Activated CD8-positive, alpha-beta memory T cell treated with anti-CD3 and anti-CD28 coated beads, Interleukin-2, amount 10 ng/mL, durations not matched to agents 7 days and 5 days (primary cell): Measurements from ENCODE around the gene INPP5A. TPM values are rescaled to one million over a fixed set of nuclear protein-coding genes. Genes with fewer than 3 reads are reported as not detected.

Experiments used
- ATAC-seq: fragments of 150-1000 bp; cut with Tn5 transposase; one replicate; pipeline ENCODE4 v1.10.0; 2021; ENCODE audit warnings: moderate library complexity
- CTCF ChIA-PET: fragments of 350-600 bp; sonication (Branson Sonifier 250); formaldehyde crosslinking; loops from one replicate; lab custom pipeline; 2021; ENCODE audit warnings: antibody characterized with exemption; lab: Charles Lee
- DNase-seq: peaks from one replicate; pipeline ENCODE4 v3.0.0-alpha.2; 2020
- H3K27ac Mint-ChIP-seq: one replicate; pipeline ENCODE4 v1.8.0; 2021; ENCODE audit warnings: mild to moderate bottlenecking, mixed read lengths
- H3K27me3 Mint-ChIP-seq: one replicate; pipeline ENCODE4 v1.8.0; 2021; ENCODE audit warnings: mixed read lengths
- H3K36me3 Mint-ChIP-seq: one replicate; pipeline ENCODE4 v1.8.0; 2021; ENCODE audit warnings: mild to moderate bottlenecking, mixed read lengths
- H3K4me1 Mint-ChIP-seq: one replicate; pipeline ENCODE4 v1.8.0; 2021; ENCODE audit warnings: mixed read lengths
- H3K4me3 Mint-ChIP-seq: one replicate; pipeline ENCODE4 v1.8.0; 2021; ENCODE audit warnings: mild to moderate bottlenecking, moderate library complexity, mixed read lengths
- H3K9me3 Mint-ChIP-seq: one replicate; pipeline ENCODE4 v1.8.0; 2022; ENCODE audit warnings: low read depth, mixed read lengths
- total RNA-seq, 2 experiments: library from RNA; stranded (reverse); gene quantifications; one replicate each; pipeline ENCODE4 v1.2.3, GENCODE V29; 2021

Gene INPP5A
- total RNA-seq, 2 experiments from 2014 or later: 6.6 to 7.0 TPM

DNA sequence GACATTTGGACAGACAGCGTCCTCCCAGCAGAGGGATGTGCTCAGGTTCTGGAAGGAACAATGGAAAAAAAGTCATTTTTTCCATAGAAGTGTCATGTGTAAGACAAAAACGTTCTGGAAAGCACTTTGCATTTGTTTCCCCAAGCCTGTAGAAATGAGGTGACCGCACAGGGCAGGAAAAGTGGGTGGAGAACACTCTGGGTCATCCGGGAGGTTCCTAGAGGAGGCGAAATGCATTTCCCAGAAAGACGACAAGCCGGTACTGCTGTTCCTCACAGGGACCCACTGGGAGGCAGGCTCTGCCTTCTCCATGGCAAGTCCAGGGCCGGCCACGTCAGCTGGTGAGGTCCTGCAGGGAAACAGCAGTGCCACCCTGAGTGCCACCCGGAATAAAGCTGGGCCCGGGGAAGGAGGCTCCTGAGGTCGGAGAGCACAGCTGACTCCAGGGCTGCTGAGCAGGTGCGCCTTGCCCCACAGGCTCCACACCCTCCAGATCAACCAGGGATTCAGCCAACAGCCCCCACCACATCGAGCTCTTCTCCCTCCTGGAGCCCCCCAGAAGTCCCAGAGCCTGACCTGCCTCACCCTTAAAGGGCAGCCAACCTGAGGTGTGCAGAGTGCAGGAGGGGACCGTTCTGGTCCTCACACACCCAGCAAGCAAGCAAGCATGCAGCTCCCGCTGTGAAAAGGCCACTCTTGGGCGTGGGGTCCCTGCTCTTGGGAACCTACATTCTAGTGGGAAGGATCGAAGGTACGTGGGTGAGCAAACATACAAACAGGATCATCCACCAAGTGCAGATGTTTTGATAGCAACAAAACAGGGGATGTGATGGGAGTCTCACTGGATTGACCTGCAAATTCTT is 28.8 kb upstream of the INPP5A start:
- Mint-ChIP-seq H3K27me3 (no peaks in the 10 kb centered on the region), H3K4me3 (no peak overlapping the region), H3K4me1 (no peaks in the 10 kb centered on the region), H3K36me3 (no peaks in the 10 kb centered on the region), H3K9me3 (no peaks in the 10 kb centered on the region), H3K27ac (no peak overlapping the region)
- CTCF ChIA-PET: no interaction called here
- no peak for ATAC-seq
- no peak for DNase-seq

DNA sequence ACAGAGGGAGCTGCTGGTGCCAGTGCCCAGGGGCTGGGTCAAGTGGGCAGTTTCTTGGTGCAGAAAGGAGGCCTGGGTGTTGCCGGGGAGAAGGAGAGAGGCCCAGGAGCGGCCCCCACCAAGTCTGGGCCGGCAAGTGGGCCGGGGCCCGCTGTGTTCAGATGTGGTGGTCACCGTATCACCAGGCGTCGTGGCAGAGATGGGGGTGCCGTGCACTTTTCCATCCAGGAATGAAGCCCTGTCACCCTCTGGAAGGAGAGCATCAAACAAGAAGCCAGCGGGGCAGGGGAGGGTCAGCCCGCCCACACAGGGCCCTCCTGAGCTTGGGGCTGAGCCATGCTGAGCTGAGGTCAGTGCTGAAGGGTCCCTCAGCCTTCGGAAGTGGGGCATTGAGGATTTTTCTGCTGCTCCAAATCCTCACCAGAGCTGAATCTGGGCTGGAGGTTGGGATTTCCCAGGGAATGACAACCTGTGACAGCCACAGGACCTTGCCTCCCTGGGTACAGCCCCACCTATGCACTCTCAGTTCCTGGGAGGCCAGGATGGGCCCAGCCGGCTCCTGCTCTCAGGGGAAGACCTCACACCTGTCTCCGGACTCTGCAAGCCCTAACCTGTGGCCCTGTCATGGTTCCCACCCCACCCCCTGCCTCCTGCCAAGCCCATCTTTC is 27.9 kb upstream of the INPP5A start:
- ATAC-seq (no peak), DNase-seq (no peak)
- Mint-ChIP-seq H3K4me1 (no peaks in the 10 kb centered on the region), H3K36me3 (no peaks in the 10 kb centered on the region), H3K4me3 (no peak overlapping the region), H3K9me3 (no peaks in the 10 kb centered on the region), H3K27me3 (no peaks in the 10 kb centered on the region), H3K27ac (no peak overlapping the region)
- CTCF ChIA-PET: no interaction called here

DNA sequence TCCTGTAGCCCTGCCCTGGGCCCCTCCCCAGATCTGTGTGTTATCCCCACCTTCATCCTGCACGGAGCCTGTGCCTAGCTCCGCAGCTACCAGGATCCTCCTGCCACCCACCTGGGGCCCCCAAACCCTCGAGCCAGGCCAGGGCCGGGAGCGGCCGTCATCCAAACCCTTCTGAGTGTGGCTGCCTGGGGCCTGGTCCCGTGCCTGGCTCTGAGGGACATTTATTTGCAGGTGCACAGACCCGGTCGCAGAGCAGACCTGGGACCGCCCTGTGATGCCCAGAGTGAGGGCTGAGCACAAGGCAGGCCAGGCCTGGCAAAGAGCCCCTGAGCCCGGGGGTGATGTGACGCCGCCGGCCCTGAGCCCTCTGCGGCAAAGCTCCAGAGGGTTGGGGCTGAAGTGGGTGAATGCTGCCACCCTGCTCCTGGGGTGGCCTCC is 27.4 kb upstream of the INPP5A start:
- no peak overlapping the region for H3K4me3 Mint-ChIP-seq
- no peaks in the 10 kb centered on the region for H3K9me3 Mint-ChIP-seq
- ATAC-seq (no peak), DNase-seq (no peak)
- H3K27me3 Mint-ChIP-seq: no peaks in the 10 kb centered on the region
- H3K27ac Mint-ChIP-seq: no peak overlapping the region
- no peaks in the 10 kb centered on the region for H3K4me1 Mint-ChIP-seq
- H3K36me3 Mint-ChIP-seq: no peaks in the 10 kb centered on the region
- CTCF ChIA-PET: no interaction called here

DNA sequence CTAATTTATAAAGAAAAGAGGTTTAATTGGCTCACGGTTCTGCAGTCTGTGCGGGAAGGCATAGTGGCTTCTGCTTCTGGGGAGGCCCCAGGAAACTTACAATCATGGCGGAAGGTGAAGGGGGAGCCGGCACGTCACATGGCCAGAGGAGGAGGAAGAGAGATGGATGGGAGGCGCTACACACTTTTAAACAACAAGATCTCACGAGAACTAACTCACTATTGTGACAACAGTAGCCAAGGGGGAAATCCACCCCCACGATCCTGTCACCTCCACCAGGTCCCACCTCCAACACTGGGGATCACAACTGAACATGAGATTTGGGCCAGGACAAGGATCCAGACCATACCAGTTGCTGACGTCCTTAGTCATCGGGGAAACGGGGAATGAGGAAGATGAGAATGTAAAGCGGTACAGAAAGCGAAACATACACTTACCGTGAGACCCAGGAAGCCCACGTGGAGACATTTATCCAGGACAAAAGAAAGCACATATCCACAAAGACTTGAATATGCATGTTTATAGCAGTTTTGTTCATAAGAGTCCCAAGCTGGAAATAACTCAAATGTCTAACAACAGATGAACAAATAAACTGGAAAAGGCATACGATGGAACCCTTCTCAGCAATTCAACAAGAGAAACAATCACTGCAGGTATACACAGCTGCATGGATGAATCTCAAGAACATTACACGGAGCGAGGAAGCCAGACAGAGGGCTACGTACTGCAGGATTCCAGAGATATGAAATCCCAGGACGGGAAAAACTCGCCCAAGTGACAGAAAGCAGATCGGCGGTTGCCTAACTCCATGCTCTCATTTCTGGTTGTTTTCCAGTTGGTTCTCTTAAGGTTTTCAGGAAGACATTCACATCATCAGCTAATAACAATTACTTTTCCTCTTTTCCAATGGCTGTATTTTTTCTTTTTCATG is 26.2 kb upstream of the INPP5A start:
- H3K27ac Mint-ChIP-seq: no peak overlapping the region
- H3K4me1 Mint-ChIP-seq: no peaks in the 10 kb centered on the region
- no peaks in the 10 kb centered on the region for H3K9me3 Mint-ChIP-seq
- no peak overlapping the region for H3K4me3 Mint-ChIP-seq
- H3K27me3 Mint-ChIP-seq: no peaks in the 10 kb centered on the region
- DNase-seq (no peak), ATAC-seq (no peak)
- no peaks in the 10 kb centered on the region for H3K36me3 Mint-ChIP-seq
- CTCF ChIA-PET: interaction anchor here (1.0 kb wide), 1 partner anchor 13 kb away, joined by 3 read pairs; no protein-coding TSS in a partner anchor

DNA sequence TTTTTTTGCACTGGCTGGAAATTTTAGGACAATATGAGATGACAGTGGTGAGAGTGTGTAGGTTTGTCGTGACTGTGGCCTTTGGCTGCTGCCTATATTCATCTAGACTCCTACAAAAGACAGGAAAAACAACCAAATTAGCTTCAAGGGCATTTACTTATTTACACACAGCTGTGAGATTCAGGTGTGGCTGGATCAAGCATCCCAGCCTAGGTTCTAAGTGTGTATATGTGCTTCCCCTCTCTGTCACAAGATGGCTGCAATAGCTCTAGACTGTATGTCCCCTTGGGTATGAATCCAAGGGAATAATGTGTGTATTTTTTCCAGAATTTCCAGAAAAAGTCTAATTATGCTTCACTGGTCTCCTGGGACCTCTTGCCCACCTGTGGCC is 25.5 kb upstream of the INPP5A start:
- Mint-ChIP-seq H3K4me3 (no peak overlapping the region), H3K9me3 (no peaks in the 10 kb centered on the region), H3K27ac (no peak overlapping the region), H3K36me3 (no peaks in the 10 kb centered on the region), H3K27me3 (no peaks in the 10 kb centered on the region), H3K4me1 (no peaks in the 10 kb centered on the region)
- DNase-seq: no peak
- CTCF ChIA-PET: interaction anchor here (1.0 kb wide), 1 partner anchor 12 kb away, joined by 3 read pairs; no protein-coding TSS in a partner anchor
- no peak for ATAC-seq

DNA sequence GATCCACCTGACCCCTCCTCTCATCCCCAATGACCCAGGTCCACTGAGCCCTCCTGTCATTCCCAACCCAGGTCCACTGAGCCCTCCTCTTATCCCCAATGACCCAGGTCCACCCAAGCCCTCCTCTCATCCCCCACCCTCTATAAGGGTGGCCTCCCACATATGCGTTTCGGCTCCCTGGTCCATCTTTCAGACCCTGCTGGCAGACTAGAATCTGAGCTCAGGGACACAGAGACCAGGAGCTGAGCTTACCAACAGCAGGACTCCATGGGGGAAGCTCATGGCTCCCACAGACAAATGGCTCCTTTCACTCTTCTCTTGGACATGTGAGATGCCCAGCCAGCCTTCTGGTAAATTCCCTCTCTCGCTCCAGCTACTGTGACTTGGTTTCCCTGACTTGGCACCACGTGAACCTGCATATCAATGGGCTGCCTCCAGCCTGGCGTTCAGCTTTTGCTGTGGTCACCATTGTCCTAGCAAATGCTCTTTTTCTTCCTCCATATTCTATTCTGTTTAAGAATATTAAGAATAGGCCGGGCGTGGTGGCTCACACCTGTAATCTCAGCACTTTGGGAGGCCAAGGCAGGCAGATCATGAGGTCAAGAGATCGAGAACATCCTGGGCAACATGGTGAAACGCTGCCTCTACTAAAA is 24.8 kb upstream of the INPP5A start:
- no peak overlapping the region for H3K4me3 Mint-ChIP-seq
- DNase-seq (no peak), ATAC-seq (no peak)
- H3K27me3 Mint-ChIP-seq: no peaks in the 10 kb centered on the region
- H3K4me1 Mint-ChIP-seq: no peaks in the 10 kb centered on the region
- CTCF ChIA-PET: interaction anchor here (1.0 kb wide), 1 partner anchor 11 kb away, joined by 3 read pairs; no protein-coding TSS in a partner anchor
- H3K9me3 Mint-ChIP-seq: no peaks in the 10 kb centered on the region
- H3K36me3 Mint-ChIP-seq: no peaks in the 10 kb centered on the region
- no peak overlapping the region for H3K27ac Mint-ChIP-seq

DNA sequence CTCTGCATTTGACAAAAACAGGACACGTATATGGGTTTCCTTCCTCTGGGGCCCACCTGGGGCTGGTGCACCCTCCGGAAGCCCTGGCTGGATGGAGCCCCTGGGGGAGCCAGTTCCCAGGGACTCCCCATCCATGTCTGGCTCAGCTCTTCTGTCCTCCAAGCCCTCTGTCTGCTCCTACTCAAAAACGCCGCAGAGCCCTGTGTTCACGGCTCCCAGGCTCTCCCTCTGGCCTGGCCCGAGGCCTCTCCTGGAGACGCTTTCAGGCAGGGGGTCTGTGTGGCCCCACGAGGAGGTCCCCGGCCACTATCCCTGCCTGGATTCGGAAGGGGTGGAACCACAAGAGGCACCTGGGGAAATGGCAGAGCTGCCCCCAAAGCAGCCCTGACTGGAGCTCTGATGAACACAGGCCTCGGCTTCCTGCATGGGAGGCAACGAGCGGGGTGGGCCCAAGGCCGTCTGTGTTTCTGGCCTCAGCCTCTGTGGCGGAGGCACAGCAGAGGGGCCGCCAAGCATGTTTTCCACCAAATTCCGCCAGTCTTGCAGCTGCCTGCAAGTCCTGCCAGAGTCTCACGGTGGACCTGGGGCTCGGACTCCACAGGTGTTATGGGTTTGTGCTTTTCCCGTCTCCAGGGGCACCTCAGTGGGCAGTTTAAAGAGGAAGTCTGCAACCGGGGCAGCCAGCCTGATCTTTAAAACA is 22.6 kb upstream of the INPP5A start:
- no peaks in the 10 kb centered on the region for H3K27me3 Mint-ChIP-seq
- CTCF ChIA-PET: no interaction called here

DNA sequence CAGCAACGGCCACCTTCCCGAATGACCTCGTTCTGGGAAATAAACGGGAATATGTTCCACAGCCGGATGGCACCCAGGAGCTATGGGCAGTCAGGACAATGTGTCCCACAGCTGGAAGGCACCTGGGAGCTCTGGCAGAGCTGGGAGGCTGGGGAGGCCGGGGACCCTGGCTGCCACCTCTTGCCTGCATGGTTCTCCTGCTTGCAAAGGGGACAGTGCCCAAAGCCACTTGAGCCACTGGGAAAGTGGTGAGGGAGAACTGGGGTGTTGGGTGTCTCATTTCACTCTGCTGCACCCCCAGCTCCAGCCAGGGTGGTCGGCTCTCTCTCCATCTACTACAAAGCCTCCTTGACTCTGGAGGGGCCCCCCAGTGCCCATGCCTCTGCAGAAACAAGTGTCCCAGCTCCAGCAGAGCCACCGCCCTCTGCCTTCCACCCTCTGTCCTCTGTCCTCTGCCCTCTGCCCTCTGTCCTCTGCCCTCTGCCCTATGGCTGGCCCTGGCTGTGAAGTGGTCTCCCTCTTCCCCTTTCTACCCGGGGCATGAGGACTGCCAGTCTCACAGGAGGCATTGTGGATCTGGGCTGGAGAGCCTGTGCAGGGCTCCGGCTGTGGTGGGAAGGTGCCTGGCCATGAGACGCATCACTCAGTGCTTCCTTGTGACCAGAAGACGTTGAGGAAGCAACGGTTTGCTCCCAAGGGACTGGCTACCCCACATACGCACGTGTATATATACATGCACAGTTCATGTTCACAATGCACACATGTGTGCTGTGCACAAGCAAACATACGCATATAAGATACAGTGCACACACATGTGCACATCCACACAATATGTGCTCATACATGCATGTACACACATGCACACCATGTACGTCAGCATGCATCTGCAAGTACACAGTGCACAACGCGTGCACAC is 21.5 kb upstream of the INPP5A start:
- H3K4me1 Mint-ChIP-seq: no peaks in the 10 kb centered on the region
- ATAC-seq: no peak
- H3K27me3 Mint-ChIP-seq: no peaks in the 10 kb centered on the region
- DNase-seq: no peak
- H3K4me3 Mint-ChIP-seq: no peak overlapping the region
- no peak overlapping the region for H3K27ac Mint-ChIP-seq
- no peaks in the 10 kb centered on the region for H3K36me3 Mint-ChIP-seq
- H3K9me3 Mint-ChIP-seq: no peaks in the 10 kb centered on the region
- CTCF ChIA-PET: no interaction called here

More for the DNA sequence above, 22.6 kb upstream of the INPP5A start:
- H3K27ac Mint-ChIP-seq: no peak overlapping the region
- no peaks in the 10 kb centered on the region for H3K36me3 Mint-ChIP-seq
- H3K4me1 Mint-ChIP-seq: no peaks in the 10 kb centered on the region
- H3K9me3 Mint-ChIP-seq: no peaks in the 10 kb centered on the region
- ATAC-seq (no peak), DNase-seq (no peak)
- no peak overlapping the region for H3K4me3 Mint-ChIP-seq

DNA sequence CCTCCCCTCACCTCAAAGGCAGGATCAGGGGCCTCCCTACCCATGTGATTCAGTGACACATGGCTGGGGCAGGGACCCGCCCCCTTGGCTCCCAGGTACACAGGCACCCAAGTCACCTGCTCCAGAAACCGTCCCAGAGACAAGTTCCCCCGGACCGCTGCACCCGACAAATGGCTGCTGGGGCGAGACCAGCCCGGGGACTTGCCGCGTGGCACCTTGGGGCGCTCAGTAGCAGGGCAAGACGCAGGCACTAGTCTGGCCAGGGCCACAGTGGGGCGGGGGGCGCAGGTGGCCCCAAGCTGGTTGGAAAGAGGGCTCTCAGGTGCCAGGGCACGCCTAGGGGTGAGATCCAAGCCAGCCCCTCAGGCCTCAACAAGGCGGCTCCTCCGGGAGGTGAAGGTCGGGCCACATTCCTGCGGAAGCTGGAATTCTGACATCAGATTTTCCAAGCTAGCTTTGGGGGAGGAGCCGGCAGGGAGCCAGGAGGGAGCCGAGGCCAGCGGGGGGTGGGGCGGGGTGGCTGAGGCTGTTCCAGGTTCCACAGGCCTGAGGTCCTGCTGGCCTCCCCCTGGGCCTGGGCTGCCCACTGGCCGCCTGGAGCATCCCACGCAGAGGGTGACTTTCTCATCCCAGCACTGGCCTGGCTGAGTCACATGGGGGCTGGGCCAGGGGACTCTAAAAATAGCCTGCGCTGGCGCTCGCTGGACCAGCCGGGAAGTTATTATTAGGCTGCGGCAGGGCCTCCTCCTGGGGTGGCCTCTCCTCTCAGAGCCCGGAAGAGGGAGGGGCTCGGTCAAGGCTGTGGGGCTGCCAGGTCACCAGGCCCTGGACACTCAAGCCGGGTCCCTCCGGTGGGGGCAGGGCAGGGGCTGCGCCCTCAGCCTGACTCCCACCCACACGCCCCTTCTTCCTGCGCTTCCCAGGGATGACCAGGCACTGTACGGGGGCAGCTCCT is 20.5 kb upstream of the INPP5A start:
- Mint-ChIP-seq H3K4me1 (no peaks in the 10 kb centered on the region), H3K27me3 (no peaks in the 10 kb centered on the region), H3K9me3 (no peaks in the 10 kb centered on the region), H3K27ac (no peak overlapping the region), H3K4me3 (no peak overlapping the region), H3K36me3 (no peaks in the 10 kb centered on the region)
- ATAC-seq: no peak
- CTCF ChIA-PET: no interaction called here
- DNase-seq: no peak

DNA sequence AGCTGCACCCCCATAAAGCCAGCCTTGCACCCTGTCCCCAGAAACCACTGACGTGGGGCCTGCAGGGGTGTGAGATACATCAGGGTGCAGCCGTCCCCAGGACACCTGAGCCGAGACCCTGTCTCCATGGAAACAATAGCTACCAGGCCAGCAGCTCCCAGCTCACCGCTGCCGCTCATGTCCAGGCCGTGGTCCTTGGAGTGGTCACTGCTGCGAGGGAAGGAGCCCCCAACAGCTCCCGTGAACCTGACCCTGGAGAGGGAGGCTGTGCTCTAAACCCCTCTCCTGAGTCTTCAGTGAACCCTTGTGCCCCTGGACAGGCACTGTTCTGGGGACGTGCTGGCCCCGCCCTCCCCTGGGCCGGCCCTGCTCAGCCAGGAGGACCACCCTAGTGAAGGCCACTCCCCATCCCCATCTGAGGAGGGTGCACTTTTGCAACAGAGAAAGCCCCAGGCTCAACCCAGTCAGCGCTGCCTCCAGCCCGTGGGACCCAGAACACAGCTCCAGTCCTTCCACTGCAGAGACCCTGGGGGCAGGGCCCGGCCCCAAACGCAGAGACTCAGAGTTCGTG is 19.6 kb upstream of the INPP5A start:
- CTCF ChIA-PET: no interaction called here
- Mint-ChIP-seq H3K27me3 (no peaks in the 10 kb centered on the region), H3K4me1 (no peaks in the 10 kb centered on the region), H3K36me3 (no peaks in the 10 kb centered on the region), H3K4me3 (no peak overlapping the region), H3K27ac (no peak overlapping the region), H3K9me3 (no peaks in the 10 kb centered on the region)
- ATAC-seq: no peak
- no peak for DNase-seq
